Hematopoietic multipotent progenitor cell (in vitro differentiated cells): Measurements from ENCODE around the gene ZFP42. TPM values are rescaled to one million over a fixed set of nuclear protein-coding genes. Genes with fewer than 3 reads are reported as not detected.
"Not testable (repeated sequence)": the region's sequence is repeated elsewhere in the genome, so short reads cannot be mapped to it uniquely, and the experiment has no call there.

Experiments
- DNase-seq, 3 donors: peaks; one replicate each; pipeline ENCODE4 v3.0.0-alpha.2; 2011 to 2015; ENCODE audit warnings: low read depth in 2 of 3, low spot score in 2 of 3
- total RNA-seq: library from RNA; depleted of rRNA; stranded (reverse); fragments of >200 nt; gene quantifications from one replicate; pipeline ENCODE4 v1.2.3, GENCODE V29; 2012

The ZFP42 gene
- not detected for total RNA-seq

- DNase-seq = no peak
These were observed at the start of gene ZFP42 for GRCh38 chr4:187995322-187996207. ZFP42 (plus strand) TSS chr4:187995771; CDS start chr4:188002808, 7,037 bp downstream.

- DNase-seq = no peak
These were observed 34.4 kb upstream of the ZFP42 start for GRCh38 chr4:187961171-187961570.

GRCh38 chr4:187961961-187962360, 33.6 kb upstream of the ZFP42 start:
- DNase-seq = no peak

- DNase-seq = no peak
These were observed 32.6 kb upstream of the ZFP42 start for GRCh38 chr4:187962926-187963325.

- DNase-seq = no peak
These were observed 29.8 kb upstream of the ZFP42 start for GRCh38 chr4:187965726-187966125.

- DNase-seq = no peak
These were observed 23.4 kb upstream of the ZFP42 start for GRCh38 chr4:187972135-187972534.

- DNase-seq = no peak
These were observed 11.8 kb upstream of the ZFP42 start for GRCh38 chr4:187983746-187984145.

GRCh38 chr4:187992971-187993370, 2.6 kb upstream of the ZFP42 start:
- DNase-seq = no peak

GRCh38 chr4:187993827-187994226, 1.7 kb upstream of the ZFP42 start:
- DNase-seq = no peak

GRCh38 chr4:187996502-187997177, 1.1 kb downstream of the ZFP42 start:
- no peak for DNase-seq

- not testable (repeated sequence) for DNase-seq
These were observed 2.4 kb downstream of the ZFP42 start for GRCh38 chr4:187997991-187998390.

GRCh38 chr4:187999406-187999932, 3.9 kb downstream of the ZFP42 start:
- no peak for DNase-seq

- DNase-seq = no peak
These were observed 6.8 kb downstream of the ZFP42 start for GRCh38 chr4:188002323-188002722.

- DNase-seq = no peak
These were observed 7.2 kb downstream of the ZFP42 start for GRCh38 chr4:188002751-188003150.

GRCh38 chr4:188005561-188005960, 10.0 kb downstream of the ZFP42 start:
- DNase-seq = no peak

- no peak for DNase-seq
These were observed 10.8 kb downstream of the ZFP42 start for GRCh38 chr4:188006285-188006848.

- no peak for DNase-seq
These were observed 12.8 kb downstream of the ZFP42 start for GRCh38 chr4:188008377-188008776.

GRCh38 chr4:188012426-188012945, 16.9 kb downstream of the ZFP42 start:
- no peak for DNase-seq

- DNase-seq = no peak
These were observed 19.7 kb downstream of the ZFP42 start for GRCh38 chr4:188015025-188015940.

GRCh38 chr4:188016754-188017153, 21.2 kb downstream of the ZFP42 start:
- no peak for DNase-seq
